ENCODE results near the gene QRSL1. TPM values are rescaled to one million over a fixed set of nuclear protein-coding genes. Genes with fewer than 3 reads are reported as not detected.

Gene QRSL1
- total and polyA plus RNA-seq, 2 donors (not counting 3 experiments of a cell fraction or from before 2014, with no cell fraction given), result 4.3 to 11.3 TPM

DNA sequence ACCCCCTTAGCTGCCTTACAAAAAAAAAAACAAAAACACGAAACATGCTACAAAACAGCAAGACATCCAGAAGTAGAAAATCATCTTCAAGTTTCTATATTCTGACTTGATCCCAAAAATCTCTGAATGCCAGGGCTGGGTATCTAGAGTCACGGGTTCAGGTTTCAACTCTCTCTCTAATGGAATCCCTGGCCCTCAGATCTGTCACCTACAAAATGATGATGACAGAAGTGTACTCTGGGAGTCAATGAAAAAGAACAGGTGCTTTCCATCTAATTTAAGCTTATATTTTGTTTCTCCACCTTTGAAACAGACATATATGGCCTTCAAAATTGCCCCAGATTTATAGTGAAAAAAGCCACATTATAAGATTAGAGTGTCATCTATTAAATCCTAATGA is 18.3 kb upstream of the QRSL1 start:
- no peaks in the 10 kb centered on the region for H3K4me1 ChIP-seq (ENCODE audit: control insufficient read depth, extremely low read depth, insufficient read depth, low read length)
- H3K79me2 ChIP-seq (ENCODE audit: control insufficient read depth, insufficient read depth, low read length), result no peaks in the 10 kb centered on the region
- no peaks in the 10 kb centered on the region for H3K27me3 ChIP-seq (ENCODE audit: control insufficient read depth in 2 of 2, insufficient read depth in 2 of 2, low read length in 2 of 2)
- no peaks in the 10 kb centered on the region for H3K9me1 ChIP-seq (replicated peaks; ENCODE audit: control insufficient read depth, extremely low read depth, insufficient read depth, low read length)
- FAIRE-seq, result no peak
- H4K20me1 ChIP-seq (replicated peaks; ENCODE audit: control insufficient read depth, extremely low read depth, insufficient read depth, low read length), result no peaks in the 10 kb centered on the region
- intact Hi-C loops (cut with micrococcal nuclease) (no loop called here), dilution Hi-C loops (cut with MboI; ENCODE audit: extremely low pct_ligation_motif_present, low sequenced_read_pairs) (no loop called here)
- BruUV-seq (replicated peaks), result no TSS peak
- no peaks in the 10 kb centered on the region for H3K36me3 ChIP-seq (ENCODE audit: control insufficient read depth in 2 of 2, extremely low read depth in 1 of 2, insufficient read depth in 2 of 2, low read length in 2 of 2)
- H3K9ac ChIP-seq (replicated peaks; ENCODE audit: extremely low read depth, insufficient read depth, low read length), result no peak overlapping the region
- no peak overlapping the region for H3K27ac ChIP-seq (ENCODE audit: insufficient read depth, low read depth, low read length)
- H3K4me3 ChIP-seq (replicated peaks in 1 of 3; ENCODE audit: insufficient read depth in 1 of 3, low read depth in 1 of 3, low read length in 3 of 3), result no peak overlapping the region
- TF ChIP-seq POLR2A (IDR thresholded peaks at IDR 0.05; ENCODE audit: low read depth, low read length) (no peak), MAX (IDR thresholded peaks at IDR 0.05; ENCODE audit: insufficient read depth, insufficient read length) (no peak), POLR2AphosphoS5 (IDR thresholded peaks at IDR 0.05; ENCODE audit: insufficient read depth, low read depth, low read length) (no peak), MYC (IDR thresholded peaks at IDR 0.05; ENCODE audit: low read depth, low read length) (no peak), GATA2 (IDR thresholded peaks at IDR 0.05; ENCODE audit: insufficient read depth, insufficient read length, low read depth, low read length) (no peak), EZH2 (IDR thresholded peaks at IDR 0.05; ENCODE audit: borderline replicate concordance, low read depth, low read length, severe bottlenecking) (no peak), CTCF (IDR thresholded peaks at IDR 0.05; ENCODE audit: extremely low read depth in 1 of 2, insufficient read depth in 1 of 2, low read depth in 1 of 2, low read length in 2 of 2) (no peak), FOS (IDR thresholded peaks at IDR 0.05; ENCODE audit: borderline replicate concordance, insufficient read depth, low read length) (no peak), JUN (IDR thresholded peaks at IDR 0.05; ENCODE audit: borderline replicate concordance, insufficient read depth, insufficient read length, low read depth) (no peak)
- H3K9me3 ChIP-seq (replicated peaks; ENCODE audit: control insufficient read depth, insufficient read depth, low read length), result no peaks in the 10 kb centered on the region
- ChIA-PET CTCF (interaction anchor here (1.6 kb wide), 1 partner anchor 368 kb away, joined by 10 read pairs; no protein-coding TSS in a partner anchor), POLR2A (no interaction called here)
- DNase-seq (ENCODE audit: low read depth, low spot score), result no peak
- H3K4me2 ChIP-seq (ENCODE audit: insufficient read depth, low read length), result no peak overlapping the region
- H2AFZ ChIP-seq (ENCODE audit: low read depth, low read length), result no peak overlapping the region

Measured in endothelial cell of umbilical vein (primary cell).